GM21381 (cell line): ENCODE measurements around the gene THAP8.
A peak's percentile ranks its signal among the peaks of the same experiment; 100 is the strongest.

ENCODE experiments used
- ATAC-seq: cut with Tn5 transposase; IDR thresholded peaks from one replicate; pipeline ENCODE4 v1.9.1; 2021; ENCODE audit warnings: mild to moderate bottlenecking, moderate library complexity; ENCODE audit not compliant: unreplicated experiment

THAP8 gene

DNA sequence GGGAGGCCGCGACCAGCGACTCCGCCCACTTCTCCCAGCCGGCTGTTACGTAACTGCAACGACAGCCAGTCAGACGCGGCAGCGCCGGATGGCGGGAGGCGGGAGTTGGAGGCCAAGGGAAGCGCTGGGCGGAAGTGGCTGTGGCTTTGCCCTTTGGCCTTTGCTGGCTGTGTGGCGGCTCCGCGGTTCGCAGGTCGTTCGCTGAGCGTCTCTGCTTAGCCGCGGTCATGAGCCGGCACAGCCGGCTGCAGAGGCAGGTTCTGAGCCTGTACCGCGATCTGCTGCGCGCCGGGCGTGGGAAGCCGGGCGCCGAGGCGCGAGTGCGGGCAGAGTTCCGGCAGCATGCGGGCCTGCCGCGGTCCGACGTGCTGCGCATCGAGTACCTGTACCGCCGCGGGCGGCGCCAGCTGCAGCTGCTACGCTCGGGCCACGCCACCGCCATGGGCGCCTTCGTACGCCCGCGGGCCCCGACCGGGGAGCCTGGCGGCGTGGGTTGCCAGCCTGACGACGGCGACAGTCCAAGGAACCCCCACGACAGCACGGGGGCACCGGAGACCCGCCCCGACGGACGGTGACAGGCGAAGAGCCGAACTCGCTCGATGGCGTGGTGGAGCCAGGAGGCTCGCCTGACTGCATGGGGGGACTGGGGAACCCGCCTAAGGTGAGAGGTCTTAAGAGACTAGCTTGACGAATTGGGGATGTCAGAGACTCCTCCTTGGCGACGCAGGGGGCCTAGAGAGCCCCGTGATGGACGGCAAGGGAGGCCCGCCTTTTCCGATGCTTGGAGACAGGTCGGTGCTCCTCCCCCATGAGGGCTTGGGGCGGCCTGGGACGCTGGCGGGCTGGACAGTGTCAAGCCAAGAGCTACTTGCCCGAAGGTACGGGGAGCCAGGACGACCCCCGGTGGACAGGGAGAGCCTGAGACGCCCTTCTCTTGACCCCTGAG is 58.8 kb downstream of the THAP8 start, which contains the start of gene SDHAF1:
SDHAF1 (plus strand) TSS at position 141 of the 946 bp plus-strand sequence; CDS start at position 228, 87 bp downstream.
- peak; percentile 83 for ATAC-seq

DNA sequence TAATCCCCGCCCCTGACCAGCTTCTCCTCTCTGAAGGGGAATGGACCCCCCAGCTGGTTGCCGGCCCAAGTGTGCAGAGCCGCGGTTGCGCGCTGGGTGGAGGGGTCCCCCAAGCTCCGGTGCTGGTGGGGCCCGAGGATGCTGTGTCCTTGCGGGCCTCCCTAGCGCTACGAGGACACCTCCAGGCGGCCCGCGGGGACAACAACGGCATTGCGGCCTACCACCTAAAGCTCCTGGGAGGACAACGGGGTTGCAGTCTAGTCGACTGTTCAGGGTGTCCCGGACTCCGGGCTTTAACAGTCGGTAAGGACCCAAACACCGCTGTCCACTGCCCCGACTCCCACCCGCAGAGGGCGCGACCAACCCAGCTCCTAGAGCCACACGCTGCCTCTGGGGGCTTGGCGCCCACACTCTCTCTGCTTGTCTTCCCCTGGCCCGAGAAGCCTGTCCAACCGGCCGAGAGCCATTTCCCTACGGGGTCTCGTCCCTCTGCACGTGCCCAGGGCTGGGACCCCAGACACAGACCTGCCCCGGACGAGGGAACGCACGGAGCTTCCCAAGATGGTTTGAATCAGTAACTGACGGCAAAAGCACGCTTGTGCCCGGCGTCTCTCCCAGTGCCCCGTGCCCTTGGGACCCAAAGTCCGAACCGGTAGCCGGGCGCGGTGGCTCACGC is 60.0 kb downstream of the THAP8 start:
- ATAC-seq, result no peak

DNA sequence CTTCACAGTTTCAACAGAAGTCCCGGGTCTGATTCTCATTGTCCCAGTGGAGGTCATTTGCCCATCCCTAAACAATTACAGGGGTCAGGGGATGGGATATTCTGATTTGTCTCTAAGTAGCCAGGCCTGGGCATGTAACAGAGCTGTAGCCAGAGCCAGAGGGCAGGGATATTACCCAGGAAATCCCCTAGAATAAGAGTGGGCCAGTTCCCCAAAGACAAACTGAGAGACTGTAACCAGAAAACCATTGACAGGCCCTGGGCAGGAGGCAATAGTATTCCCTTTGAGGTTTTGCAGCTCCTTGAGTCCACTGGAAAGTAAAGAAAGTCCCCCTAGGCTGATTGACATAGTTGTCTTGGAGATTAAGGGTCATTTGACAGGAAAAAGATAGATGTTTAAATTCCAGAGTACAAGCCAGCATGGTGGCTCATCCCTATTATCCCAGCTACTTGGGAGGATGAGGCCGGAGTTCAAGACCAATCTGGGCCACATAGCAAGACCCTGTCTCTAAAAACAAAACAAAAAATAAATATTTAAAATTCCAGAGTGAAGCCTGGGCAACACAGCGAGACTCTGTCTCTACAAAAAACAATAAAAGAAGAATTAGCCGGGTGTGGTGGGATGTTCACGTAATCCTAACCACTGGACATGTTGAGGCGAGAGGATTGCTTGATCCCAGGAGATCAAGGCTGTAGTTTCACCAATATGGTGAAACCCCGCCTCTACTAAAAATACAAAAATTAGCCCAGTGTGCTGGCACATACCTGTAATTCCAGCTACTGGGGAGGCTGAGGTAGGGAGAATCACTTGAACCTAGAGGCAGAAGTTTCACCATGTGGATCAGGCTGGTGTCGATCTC is 60.9 kb downstream of the THAP8 start:
- no peak for ATAC-seq

DNA sequence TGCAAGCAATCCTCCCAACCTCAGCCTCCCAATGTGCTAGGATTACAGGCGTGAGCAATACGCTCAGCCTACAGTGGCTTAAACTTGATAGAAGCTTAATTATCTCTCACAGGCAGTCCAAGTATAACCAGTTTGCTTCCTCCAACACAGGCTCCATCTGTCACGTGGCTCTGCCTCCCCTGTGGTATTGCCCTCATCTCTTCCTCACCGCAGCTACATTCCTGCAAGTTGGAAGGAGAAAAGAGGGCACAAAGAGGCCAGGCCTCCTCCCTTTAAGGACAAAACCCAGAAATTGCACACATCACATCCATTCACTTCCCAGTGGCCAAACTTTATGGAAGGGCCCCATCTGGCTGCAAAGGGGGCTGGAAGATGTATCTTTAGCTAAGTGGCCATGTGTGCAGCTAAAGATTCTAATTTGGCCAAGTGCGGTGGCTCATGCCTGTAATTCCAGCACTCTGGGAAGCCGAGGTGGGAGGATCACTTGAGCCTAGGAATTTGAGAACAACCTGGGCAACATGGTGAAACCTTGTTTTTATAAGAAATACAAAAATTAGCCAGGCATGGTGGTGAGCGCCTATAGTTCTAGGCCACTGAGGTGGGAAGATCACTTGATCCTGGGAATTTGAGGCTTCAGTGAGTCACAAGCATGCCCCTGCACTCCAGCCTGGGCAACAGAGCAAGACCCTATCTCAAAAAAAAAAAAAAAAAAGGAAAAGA is 62.2 kb downstream of the THAP8 start:
- no peak for ATAC-seq

DNA sequence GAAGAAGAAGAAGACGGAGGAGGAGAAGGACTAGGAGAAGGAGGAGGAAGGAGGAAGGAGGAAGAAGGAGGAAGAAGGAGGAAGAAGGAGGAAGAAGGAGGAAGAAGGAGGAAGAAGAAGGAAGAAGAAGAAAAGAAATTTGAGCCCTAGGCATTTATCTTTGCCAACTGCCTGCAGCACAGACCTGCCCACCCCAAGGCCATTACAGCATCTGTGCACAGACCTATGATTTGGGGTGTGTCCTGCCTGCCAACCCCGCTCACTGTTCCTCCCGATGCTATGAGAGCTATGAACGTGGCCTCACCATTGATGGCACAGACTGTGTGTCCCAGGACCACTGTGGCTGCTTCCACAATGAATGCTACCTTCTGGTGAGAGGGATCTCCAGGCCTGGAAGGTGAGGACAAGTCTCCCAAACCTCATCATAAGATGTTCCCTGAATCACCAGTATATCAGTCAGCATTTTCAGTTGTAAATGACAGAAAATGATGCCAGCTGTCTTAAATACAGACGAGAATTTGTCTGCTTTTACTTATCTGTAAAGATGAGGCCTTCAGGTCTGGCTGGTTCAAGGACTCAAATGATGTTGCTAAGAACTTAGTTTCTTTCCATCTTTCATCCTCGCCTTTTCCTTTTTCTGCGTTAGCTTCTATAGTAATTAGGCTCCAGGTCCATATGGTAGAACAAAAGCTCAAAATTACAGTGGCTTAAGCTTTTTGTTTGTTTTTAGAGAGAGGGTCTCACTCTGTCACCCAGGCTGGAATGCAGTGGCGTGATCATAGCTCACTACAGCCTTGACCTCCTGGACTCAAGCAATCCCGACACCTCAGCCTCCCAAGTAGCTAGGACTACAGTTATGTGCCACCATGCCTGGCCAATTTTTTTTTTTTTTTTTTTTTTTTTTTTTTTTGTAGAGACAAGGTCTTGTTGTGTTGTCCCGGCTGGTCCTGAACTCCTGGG is 63.0 kb downstream of the THAP8 start:
- ATAC-seq, result no peak

DNA sequence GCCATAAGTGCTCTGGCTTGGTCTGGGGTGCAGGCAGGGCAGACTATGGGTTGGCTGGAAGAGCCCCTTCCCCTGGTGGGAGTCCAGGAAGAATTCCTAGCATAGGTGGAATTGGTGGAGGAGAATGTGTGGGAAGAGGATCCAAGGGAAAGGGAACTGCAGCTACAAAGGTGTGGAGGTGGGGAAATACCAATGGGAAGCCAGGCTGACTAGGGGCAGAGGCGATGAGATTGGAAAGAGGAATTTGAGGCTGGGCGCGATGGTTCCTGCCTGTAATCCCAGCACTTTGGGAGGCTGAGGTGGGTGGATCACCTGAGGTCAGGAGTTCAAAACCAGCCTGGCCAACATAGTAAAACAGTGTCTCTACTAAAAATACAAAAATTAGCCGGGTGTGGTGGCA is 63.9 kb downstream of the THAP8 start:
- no peak for ATAC-seq

DNA sequence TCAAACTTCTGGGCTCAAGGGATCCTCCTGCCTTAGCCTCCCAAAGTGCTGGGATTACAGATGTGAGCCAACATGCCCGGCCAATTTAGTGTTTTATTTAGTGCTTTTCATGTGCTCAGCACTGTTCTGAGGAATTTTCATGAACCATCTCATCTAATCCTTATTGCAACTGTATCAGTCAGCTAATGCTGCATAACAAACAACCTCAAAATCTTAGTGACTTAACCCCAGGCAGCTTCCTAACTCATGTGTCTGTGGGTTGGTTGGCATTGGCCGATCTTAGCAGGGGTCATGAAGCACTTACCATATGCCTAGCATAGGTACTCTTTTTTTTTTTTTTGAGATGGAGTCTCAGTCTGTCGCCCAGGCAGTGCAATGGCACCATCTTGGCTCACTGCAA is 65.3 kb downstream of the THAP8 start:
- no peak for ATAC-seq

DNA sequence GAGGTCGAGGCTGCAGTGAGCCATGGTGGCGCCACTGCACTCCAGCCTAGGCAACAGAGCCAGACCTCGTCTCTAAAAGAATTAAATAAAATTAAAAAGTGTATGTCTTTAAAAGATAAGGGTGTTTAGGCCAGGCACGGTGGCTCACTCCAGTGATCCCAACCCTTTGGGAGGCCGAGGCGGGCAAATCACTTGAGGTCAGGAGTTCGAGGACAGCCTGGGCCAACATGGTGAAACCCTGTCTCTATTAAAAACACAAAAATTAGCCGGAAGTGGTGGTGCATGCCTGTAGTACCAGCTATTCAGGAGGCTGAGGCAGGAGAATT is 66.6 kb downstream of the THAP8 start:
- ATAC-seq, result no peak

DNA sequence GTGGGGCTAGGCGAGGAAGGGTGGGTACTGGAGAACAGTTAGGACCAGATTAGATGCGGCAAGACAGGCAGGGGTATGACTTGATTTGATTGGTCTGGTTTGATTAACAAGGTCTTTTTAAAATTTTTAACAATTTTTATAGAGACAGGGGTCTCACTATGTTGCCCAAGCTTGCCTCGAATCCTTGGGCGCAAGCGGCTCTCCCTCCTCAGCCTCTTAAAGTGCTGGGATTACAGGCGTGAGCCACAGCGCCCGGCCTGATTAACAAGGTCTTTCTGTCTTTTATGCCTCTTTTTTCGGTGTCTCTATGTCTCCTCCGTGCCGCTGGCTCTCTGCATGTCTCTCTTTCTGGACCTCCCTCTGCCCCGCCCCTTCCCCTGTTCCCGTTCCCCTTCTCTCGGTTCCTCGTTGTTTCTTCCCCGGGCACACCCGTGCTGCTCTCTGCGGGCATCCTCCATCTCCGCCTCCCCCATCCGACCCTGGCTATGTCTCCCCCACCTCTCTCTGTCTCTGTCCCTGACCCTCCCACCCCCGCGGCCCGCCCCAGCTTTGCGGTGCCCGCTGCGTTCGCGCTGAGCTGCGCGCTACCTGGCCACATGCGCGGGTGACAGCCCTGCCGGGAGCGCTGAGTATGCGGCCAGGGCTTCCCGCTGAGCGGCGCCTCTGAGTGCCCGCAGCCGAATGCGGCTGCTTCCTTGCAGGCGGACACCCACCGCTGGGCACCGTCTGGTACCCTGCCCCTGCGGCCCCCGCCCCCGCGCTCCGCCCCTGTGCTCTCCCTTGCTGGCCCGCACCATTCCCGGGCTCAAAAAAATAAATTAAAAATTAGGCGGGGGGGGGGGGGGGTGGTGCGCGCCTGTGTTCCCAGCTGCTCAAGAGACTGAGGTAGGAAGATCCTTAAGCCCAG is 67.2 kb downstream of the THAP8 start:
- no peak for ATAC-seq

DNA sequence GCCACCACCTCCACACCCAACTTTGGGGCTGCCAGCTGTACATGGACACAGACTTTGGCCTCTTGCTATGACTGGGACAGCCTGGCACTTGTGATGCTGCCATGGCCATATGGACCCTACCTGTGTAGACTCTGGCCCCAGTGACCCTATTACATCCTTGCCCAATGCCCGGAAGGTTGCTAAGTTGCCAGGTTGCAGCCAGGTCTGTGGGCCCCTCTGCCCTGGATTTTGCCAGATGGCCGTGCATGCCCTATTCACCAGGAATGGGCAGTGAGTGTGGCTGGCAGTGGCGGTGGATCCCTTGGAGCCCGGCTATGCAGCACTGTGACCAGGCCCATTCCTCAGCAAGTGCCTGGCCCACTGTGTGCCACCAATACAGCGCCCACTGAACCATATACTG is 68.0 kb downstream of the THAP8 start:
- no peak for ATAC-seq
